Measurements from ENCODE around the gene NPAS1.
"Not testable (repeated sequence)": the region's sequence is repeated elsewhere in the genome, so short reads cannot be mapped to it uniquely, and the experiment has no call there.

NPAS1 gene

DNA sequence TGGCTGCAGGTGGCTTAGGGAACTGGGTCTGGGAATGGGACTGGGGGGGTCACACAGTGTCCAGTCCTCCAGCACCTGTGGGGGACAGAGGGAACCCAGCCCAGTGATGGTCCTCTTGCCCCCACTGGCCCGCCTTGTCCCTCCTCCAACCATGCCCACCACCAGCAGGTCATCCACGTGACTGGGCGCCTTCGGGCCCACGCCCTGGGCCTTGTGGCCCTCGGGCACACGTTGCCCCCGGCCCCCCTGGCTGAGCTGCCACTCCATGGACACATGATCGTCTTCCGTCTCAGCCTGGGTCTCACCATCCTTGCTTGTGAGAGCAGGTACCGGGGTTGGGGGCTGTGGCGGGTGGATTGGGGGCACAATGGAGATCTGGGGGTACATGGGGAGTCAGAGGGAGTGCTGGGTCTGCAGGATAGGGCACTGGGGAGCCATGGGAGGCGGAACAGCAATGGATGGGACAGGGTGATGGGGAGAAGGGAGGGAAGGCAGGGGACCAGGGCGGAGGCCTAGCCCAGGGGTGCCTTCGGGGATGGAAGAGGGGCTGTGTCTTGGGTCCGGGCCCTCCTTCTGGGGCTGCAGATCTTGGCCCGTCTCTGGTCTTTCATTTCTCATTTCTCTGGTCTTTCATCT, 19.7 kb downstream of the NPAS1 start:
- Histone ChIP-seq H3K4me3 (ENCODE audit: low read depth, low read length) (no peak overlapping the region), H3K36me3 (ENCODE audit: control insufficient read depth, insufficient read depth, low read length) (peaks cover 3% of the 10 kb centered on the region), H3K4me1 (ENCODE audit: control insufficient read depth, insufficient read depth, low read length) (peaks cover 3% of the 10 kb centered on the region), H3K27me3 (ENCODE audit: control insufficient read depth, insufficient read depth, low read length) (no peaks in the 10 kb centered on the region), H3K9ac (ENCODE audit: low read depth, low read length) (no peak overlapping the region), H3K9me3 (ENCODE audit: control insufficient read depth, insufficient read depth, low read length) (no peaks in the 10 kb centered on the region)

DNA sequence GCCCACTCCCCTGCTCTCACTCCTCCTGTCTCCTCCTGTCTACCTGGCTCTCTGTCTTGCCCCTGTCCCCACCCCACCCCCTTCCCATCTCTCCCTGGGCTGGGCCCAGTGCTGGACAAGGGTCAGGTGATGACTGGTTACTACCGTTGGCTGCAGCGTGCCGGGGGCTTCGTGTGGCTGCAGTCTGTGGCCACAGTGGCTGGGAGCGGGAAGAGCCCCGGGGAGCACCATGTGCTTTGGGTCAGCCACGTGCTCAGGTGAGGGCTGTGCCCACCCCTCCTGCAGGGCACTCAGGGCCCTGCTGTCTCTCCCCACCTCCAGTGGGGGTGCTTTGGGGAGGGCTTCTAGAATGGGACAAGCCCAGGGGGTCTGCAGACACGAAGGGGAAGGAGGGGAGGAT, 21.2 kb downstream of the NPAS1 start:
- Histone ChIP-seq H3K4me3 (ENCODE audit: low read depth, low read length) (no peak overlapping the region), H3K4me1 (ENCODE audit: control insufficient read depth, insufficient read depth, low read length) (no peaks in the 10 kb centered on the region), H3K9me3 (ENCODE audit: control insufficient read depth, insufficient read depth, low read length) (no peaks in the 10 kb centered on the region), H3K27me3 (ENCODE audit: control insufficient read depth, insufficient read depth, low read length) (no peaks in the 10 kb centered on the region), H3K36me3 (ENCODE audit: control insufficient read depth, insufficient read depth, low read length) (peaks cover 5% of the 10 kb centered on the region), H3K9ac (ENCODE audit: low read depth, low read length) (no peak overlapping the region)

DNA sequence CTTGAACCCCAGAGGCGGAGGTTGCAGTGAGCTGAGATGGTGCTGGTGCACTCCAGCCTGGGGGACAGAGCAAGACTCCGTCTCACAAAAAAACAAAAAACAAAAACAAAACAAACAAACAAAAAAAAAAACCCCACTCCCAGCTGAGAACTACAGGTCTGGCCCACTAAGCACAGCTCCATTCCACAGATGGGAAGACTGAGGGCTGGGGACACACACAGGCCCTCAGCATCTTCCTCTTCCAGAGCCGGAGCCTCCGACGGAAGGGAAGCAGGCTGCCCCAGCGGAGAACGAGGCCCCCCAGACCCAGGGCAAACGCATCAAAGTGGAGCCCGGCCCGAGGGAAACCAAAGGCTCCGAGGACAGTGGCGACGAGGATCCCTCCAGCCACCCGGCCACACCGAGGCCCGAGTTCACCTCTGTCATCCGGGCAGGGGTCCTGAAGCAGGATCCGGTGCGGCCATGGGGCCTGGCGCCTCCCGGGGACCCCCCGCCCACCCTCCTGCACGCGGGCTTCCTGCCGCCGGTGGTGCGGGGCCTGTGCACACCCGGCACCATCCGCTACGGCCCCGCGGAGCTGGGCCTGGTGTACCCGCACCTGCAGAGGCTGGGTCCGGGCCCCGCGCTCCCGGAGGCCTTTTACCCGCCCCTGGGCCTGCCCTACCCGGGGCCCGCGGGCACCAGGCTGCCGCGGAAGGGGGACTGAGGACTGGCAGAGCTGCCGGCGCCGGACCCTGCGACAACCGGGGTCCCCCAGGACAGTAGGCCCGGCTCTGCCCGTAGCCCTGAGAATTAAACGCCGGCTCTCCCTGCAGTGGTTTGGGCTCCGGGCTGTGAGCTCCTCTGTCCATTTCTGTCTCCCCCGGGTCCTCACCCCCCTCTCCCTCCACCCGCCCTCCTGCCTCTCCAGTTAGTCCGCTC, 25.6 kb downstream of the NPAS1 start:
- Histone ChIP-seq H3K4me3 (ENCODE audit: low read depth, low read length) (no peak overlapping the region), H3K4me1 (ENCODE audit: control insufficient read depth, insufficient read depth, low read length) (peaks cover 2% of the 10 kb centered on the region), H3K9ac (ENCODE audit: low read depth, low read length) (no peak overlapping the region), H3K27me3 (ENCODE audit: control insufficient read depth, insufficient read depth, low read length) (no peaks in the 10 kb centered on the region), H3K36me3 (ENCODE audit: control insufficient read depth, insufficient read depth, low read length) (peaks cover 6% of the 10 kb centered on the region), H3K9me3 (ENCODE audit: control insufficient read depth, insufficient read depth, low read length) (no peaks in the 10 kb centered on the region)

DNA sequence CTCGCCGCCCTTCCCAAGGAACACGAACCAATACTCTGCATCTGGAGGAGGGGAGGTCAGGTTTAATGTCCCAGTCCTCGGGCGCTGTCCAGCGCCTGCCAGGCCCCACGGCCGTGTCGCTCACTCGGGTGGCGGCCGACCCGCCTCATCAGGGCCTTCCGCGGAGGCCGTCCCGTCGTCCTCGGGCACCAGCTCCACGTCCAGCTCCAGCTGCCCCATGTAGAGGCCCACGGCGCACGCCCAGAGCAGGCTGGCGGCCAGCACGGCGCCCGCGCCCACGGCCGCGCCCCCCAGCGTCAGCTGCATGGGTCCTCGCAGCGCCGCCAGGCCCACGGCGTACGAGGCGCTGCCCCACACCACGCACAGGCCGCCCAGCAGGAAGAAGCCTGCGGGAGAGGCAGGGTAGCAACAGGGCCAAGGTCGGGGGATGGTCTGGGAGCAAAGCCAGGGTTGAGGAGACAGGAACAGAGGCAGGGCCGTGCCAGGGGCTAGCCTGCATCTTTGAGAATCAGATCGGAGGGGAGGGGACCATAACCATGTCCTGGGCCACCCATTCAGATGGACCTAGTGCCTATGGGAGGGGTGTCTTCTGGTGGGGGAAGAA, 26.3 kb downstream of the NPAS1 start:
- H3K9me3 ChIP-seq (ENCODE audit: control insufficient read depth, insufficient read depth, low read length) = no peaks in the 10 kb centered on the region

DNA sequence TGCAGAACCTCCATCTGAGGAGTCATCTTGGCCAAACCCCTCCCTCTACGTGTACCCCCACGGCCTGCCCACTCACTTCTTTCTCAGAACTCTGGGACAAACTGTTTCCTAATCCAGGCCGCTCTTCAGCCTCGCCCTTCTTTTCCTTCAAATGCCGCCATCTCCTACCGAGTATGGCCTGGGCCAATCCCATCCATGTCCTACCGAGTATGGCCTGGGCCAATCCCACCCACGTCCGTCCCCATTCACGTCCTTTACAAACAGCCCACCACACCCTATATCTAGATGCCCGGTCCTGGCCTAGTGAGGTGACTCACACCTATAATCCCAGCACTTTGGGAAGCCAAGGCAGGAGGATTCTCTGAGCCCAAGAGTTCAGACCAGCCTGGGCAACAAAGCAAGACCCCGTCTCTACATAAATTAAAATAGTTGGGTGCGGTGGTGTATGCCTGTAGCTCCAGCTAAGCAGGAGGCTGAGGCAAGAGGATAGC, 27.7 kb downstream of the NPAS1 start:
- H3K27me3 ChIP-seq (ENCODE audit: control insufficient read depth, insufficient read depth, low read length) = no peaks in the 10 kb centered on the region
- H3K4me1 ChIP-seq (ENCODE audit: control insufficient read depth, insufficient read depth, low read length) = peaks cover 2% of the 10 kb centered on the region
- H3K9ac ChIP-seq (ENCODE audit: low read depth, low read length) = no peak overlapping the region
- H3K4me3 ChIP-seq (ENCODE audit: low read depth, low read length) = peak overlapping the region; percentile 84
- H3K36me3 ChIP-seq (ENCODE audit: control insufficient read depth, insufficient read depth, low read length) = peaks cover 2% of the 10 kb centered on the region
- no peaks in the 10 kb centered on the region for H3K9me3 ChIP-seq (ENCODE audit: control insufficient read depth, insufficient read depth, low read length)

More for the DNA sequence above, 26.3 kb downstream of the NPAS1 start:
- Histone ChIP-seq H3K36me3 (ENCODE audit: control insufficient read depth, insufficient read depth, low read length) (peaks cover 3% of the 10 kb centered on the region), H3K9ac (ENCODE audit: low read depth, low read length) (no peak overlapping the region), H3K4me3 (ENCODE audit: low read depth, low read length) (no peak overlapping the region), H3K27me3 (ENCODE audit: control insufficient read depth, insufficient read depth, low read length) (no peaks in the 10 kb centered on the region), H3K4me1 (ENCODE audit: control insufficient read depth, insufficient read depth, low read length) (peaks cover 2% of the 10 kb centered on the region)

DNA sequence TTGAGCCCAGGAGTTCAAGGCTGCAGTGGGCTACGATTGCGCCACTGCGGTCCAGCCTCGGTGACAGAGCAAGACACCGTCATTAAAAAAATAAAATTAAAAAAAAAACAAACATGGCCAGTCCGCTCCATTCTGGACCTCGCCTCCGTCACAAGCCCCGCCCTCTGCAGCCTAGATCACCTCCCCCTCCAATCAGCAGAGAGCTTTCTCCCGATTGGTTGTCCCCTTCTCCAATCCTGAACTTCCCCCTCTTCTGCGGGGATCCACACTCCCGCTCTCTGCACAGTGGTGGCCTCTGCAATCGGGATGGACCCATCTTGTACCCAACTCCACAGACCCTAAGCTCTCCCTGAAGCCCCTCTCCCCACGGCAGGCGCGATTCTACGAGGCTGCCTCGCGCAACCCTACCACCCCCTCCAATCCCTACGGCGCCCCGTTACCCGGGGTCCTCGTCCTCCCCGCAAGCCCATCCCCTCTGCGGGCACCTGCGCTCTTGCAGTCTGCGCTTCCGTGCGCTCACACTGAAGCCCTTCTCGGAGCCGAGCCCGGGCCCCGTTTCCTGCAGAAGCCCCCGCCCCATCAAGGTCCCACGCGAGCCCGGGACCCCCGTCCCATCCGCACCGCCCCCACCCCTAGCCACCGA, 28.2 kb downstream of the NPAS1 start:
- Histone ChIP-seq H3K9ac (ENCODE audit: low read depth, low read length) (peak overlapping the region; percentile 24), H3K4me3 (ENCODE audit: low read depth, low read length) (peak overlapping the region; percentile 84), H3K27me3 (ENCODE audit: control insufficient read depth, insufficient read depth, low read length) (no peaks in the 10 kb centered on the region), H3K9me3 (ENCODE audit: control insufficient read depth, insufficient read depth, low read length) (no peaks in the 10 kb centered on the region), H3K36me3 (ENCODE audit: control insufficient read depth, insufficient read depth, low read length) (peaks cover 2% of the 10 kb centered on the region), H3K4me1 (ENCODE audit: control insufficient read depth, insufficient read depth, low read length) (peaks cover 2% of the 10 kb centered on the region)

DNA sequence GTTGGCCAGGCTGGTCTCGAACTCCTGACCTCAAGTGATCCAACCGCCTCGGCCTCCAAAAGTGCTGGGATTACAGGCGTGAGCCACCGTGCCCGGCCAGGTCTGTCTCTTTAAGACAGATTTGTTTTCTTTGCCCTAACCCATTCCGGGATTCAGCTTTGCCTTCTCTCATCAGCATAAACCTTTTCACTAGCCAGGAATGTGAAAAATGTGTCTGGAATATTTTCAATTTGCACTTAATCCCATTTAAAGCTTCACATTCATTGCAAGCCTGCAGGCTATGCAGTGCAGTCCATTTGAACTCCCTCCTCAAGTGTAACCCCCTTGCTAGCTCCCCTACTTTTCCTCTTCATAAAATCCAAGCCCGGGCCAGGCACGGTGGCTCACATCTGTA, 29.7 kb downstream of the NPAS1 start:
- Histone ChIP-seq H3K4me3 (ENCODE audit: low read depth, low read length) (peak overlapping the region; percentile 28), H3K9ac (ENCODE audit: low read depth, low read length) (no peak overlapping the region), H3K27me3 (ENCODE audit: control insufficient read depth, insufficient read depth, low read length) (no peaks in the 10 kb centered on the region), H3K9me3 (ENCODE audit: control insufficient read depth, insufficient read depth, low read length) (no peaks in the 10 kb centered on the region), H3K4me1 (ENCODE audit: control insufficient read depth, insufficient read depth, low read length) (peaks cover 2% of the 10 kb centered on the region), H3K36me3 (ENCODE audit: control insufficient read depth, insufficient read depth, low read length) (peaks cover 2% of the 10 kb centered on the region)

DNA sequence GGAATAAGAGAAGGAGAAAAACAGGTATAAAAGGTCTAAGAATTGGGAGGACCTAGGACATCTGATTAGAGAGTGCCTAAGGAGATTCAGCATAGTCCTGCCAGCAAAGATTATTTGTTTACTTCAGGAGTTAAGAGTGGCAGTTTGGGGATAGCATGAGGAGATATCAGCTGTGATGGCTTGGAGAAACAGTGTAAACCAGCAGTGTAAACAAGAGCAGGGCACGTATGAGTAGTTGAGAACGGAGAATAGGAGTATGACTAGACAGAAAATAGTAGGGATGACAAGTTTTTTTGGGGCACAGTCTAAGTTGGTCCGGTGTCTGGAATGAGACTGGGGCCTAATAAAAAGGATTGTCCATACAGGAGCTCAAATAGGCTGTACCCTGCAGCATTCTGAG, 30.9 kb downstream of the NPAS1 start:
- not testable (repeated sequence) for H3K27me3 ChIP-seq (ENCODE audit: control insufficient read depth, insufficient read depth, low read length); H3K9ac ChIP-seq (ENCODE audit: low read depth, low read length); H3K4me1 ChIP-seq (ENCODE audit: control insufficient read depth, insufficient read depth, low read length); H3K4me3 ChIP-seq (ENCODE audit: low read depth, low read length); H3K9me3 ChIP-seq (ENCODE audit: control insufficient read depth, insufficient read depth, low read length); H3K36me3 ChIP-seq (ENCODE audit: control insufficient read depth, insufficient read depth, low read length)

DNA sequence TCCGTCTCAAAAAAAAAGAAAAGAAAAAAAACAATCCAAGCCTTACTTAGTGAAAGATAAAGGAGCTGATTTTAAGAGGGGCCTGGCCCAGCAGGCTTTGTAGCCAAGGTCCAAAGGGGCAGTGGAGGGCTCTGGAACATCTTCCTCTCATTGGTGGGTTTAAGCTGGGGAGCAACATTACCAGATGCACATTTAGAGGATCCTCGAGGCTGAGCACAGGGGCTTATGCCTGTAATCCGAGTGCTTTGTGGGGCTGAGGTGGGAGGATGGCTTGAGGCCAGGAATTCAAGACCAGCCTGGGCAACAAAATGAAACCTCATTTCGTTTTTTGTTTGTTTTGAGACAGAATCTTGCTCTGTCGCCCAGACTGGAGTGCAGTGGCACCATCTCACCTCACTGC, 36.8 kb downstream of the NPAS1 start:
- no peak overlapping the region for H3K9ac ChIP-seq (ENCODE audit: low read depth, low read length)

DNA sequence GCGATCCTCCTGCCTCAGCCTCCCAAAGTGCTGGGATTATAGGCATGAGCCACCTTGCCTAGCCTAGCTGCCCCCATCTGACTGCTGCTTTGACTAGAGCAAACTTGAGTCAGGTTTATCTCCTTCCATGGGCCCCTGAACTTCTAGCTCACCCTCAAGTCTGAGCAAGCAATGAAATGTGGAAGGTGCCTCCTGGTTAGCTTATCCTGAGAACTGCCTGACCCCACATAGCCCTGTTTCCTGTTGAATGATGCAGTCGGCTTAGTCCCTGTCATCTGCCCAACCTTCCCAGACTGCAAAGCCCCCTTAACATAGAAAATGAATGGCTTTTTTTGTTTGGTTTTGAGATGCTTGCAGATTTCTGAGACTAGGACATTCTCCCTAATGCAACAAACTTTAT, 37.7 kb downstream of the NPAS1 start:
- H3K27me3 ChIP-seq (ENCODE audit: control insufficient read depth, insufficient read depth, low read length) = no peaks in the 10 kb centered on the region
- no peak overlapping the region for H3K4me3 ChIP-seq (ENCODE audit: low read depth, low read length)
- H3K9me3 ChIP-seq (ENCODE audit: control insufficient read depth, insufficient read depth, low read length) = no peaks in the 10 kb centered on the region
- H3K4me1 ChIP-seq (ENCODE audit: control insufficient read depth, insufficient read depth, low read length) = no peaks in the 10 kb centered on the region
- no peaks in the 10 kb centered on the region for H3K36me3 ChIP-seq (ENCODE audit: control insufficient read depth, insufficient read depth, low read length)
- H3K9ac ChIP-seq (ENCODE audit: low read depth, low read length) = no peak overlapping the region

More for the DNA sequence above, 36.8 kb downstream of the NPAS1 start:
- Histone ChIP-seq H3K36me3 (ENCODE audit: control insufficient read depth, insufficient read depth, low read length) (no peaks in the 10 kb centered on the region), H3K27me3 (ENCODE audit: control insufficient read depth, insufficient read depth, low read length) (no peaks in the 10 kb centered on the region), H3K4me3 (ENCODE audit: low read depth, low read length) (no peak overlapping the region), H3K4me1 (ENCODE audit: control insufficient read depth, insufficient read depth, low read length) (no peaks in the 10 kb centered on the region), H3K9me3 (ENCODE audit: control insufficient read depth, insufficient read depth, low read length) (no peaks in the 10 kb centered on the region)

DNA sequence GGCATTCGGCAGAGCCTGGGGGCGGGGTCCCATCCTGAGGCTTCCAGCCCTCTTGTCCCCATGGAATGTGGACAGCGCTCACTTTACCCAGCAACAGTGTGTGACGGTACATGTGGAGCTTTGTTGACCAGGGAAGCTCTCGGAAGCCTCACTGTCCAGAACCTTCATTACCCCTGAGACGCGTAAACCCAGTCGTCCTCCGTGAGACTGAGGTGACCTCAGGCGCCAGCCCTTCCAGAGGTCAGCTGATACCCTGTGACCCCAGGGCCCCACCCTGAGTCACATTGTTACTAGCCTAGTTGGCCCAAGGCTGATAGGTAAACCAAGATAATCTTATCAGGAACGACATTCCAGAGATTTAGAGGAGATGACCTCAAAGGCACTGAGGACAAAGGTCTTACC, 39.0 kb downstream of the NPAS1 start:
- H3K36me3 ChIP-seq (ENCODE audit: control insufficient read depth, insufficient read depth, low read length) = no peaks in the 10 kb centered on the region
- no peak overlapping the region for H3K4me3 ChIP-seq (ENCODE audit: low read depth, low read length)
- H3K9ac ChIP-seq (ENCODE audit: low read depth, low read length) = no peak overlapping the region
- no peaks in the 10 kb centered on the region for H3K4me1 ChIP-seq (ENCODE audit: control insufficient read depth, insufficient read depth, low read length)
- no peaks in the 10 kb centered on the region for H3K9me3 ChIP-seq (ENCODE audit: control insufficient read depth, insufficient read depth, low read length)
- no peaks in the 10 kb centered on the region for H3K27me3 ChIP-seq (ENCODE audit: control insufficient read depth, insufficient read depth, low read length)

All from iPS-15b (cell line).